H1 (cell line): ENCODE results near the gene PRPS1. TPM values are rescaled to one million over a fixed set of nuclear protein-coding genes. Genes with fewer than 3 reads are reported as not detected.

Experiments
- CTCF ChIA-PET: fragments of 300-600 bp; sonication (Branson Sonifier 250); formaldehyde crosslinking; loops from one replicate; lab custom pipeline; 2021; ENCODE audit not compliant: partially characterized antibody; lab: Charles Lee
- POLR2A ChIA-PET: fragments of 300-600 bp; sonication (Branson Sonifier 250); formaldehyde crosslinking; loops from one replicate; lab custom pipeline; 2021; ENCODE audit warnings: inconsistent platforms; ENCODE audit not compliant: partially characterized antibody; lab: Charles Lee
- DNase-seq, 2 experiments: peaks; one replicate each; pipeline versions ENCODE4 v3.0.0 to v3.0.0-alpha.2; 2010 to 2022; ENCODE audit warnings: low spot score in 2 of 2, low read depth in 1 of 2, mixed read lengths in 1 of 2
- FAIRE-seq: peaks from 2 replicates; lab custom pipeline; 2011; peaks lifted over from hg19 to GRCh38; lab: Jason Lieb, UNC
- H2AFZ ChIP-seq: 2 replicates; pipeline ENCODE4 v1.8.1; 2012; ENCODE audit warnings: low read length, inconsistent platforms
- H2AK5ac ChIP-seq: 2 replicates; pipeline ENCODE4 v1.6.1; 2013; ENCODE audit warnings: low read depth, low read length
- H2BK120ac ChIP-seq: replicated peaks from 2 replicates; pipeline ENCODE3; 2013; ENCODE audit warnings: low read depth, low read length, inconsistent platforms
- H2BK12ac ChIP-seq: 2 replicates; pipeline ENCODE4 v1.6.1; 2013; ENCODE audit warnings: low read depth, low read length
- H2BK15ac ChIP-seq: 2 replicates; pipeline ENCODE4 v1.6.1; 2013; ENCODE audit warnings: low read length
- H2BK20ac ChIP-seq: 2 replicates; pipeline ENCODE4 v1.6.1; 2013; ENCODE audit warnings: low read length
- H2BK5ac ChIP-seq: 2 replicates; pipeline ENCODE4 v1.6.1; 2013; ENCODE audit warnings: low read depth, low read length
- H3K14ac ChIP-seq: 2 replicates; pipeline ENCODE4 v1.6.1; 2013; ENCODE audit warnings: inconsistent platforms; ENCODE audit not compliant: insufficient read length
- H3K18ac ChIP-seq: 2 replicates; pipeline ENCODE4 v1.6.1; 2013; ENCODE audit warnings: low read length; ENCODE audit errors: extremely low read depth
- H3K23ac ChIP-seq: 2 replicates; pipeline ENCODE4 v1.6.1; 2013; ENCODE audit warnings: inconsistent platforms; ENCODE audit not compliant: insufficient read length
- H3K23me2 ChIP-seq: 2 replicates; pipeline ENCODE4 v1.6.1; 2013; ENCODE audit warnings: low read depth, low read length
- H3K27ac ChIP-seq: 2 replicates; pipeline ENCODE4 v1.6.1; 2011; ENCODE audit warnings: low read depth, low read length, inconsistent platforms
- H3K27me3 ChIP-seq, 4 experiments: replicated peaks in 1 of 4; 1 replicate in 1 of 4; 2 replicates in 3 of 4; pipeline versions ENCODE4 v1.6.1 to v1.8.1; 2011 to 2013; ENCODE audit warnings: low read length in 3 of 4, mild to moderate bottlenecking in 3 of 4, inconsistent platforms in 2 of 4, mixed read lengths in 2 of 4, moderate library complexity in 1 of 4; ENCODE audit not compliant: control insufficient read depth in 3 of 4, insufficient read depth in 3 of 4; ENCODE audit errors: extremely low read depth in 1 of 4
- H3K36me3 ChIP-seq, 4 experiments: 2 replicates each; pipeline versions ENCODE4 v1.6.1 to v1.8.1; 2011 to 2013; ENCODE audit warnings: mild to moderate bottlenecking in 4 of 4, low read length in 3 of 4, moderate library complexity in 2 of 4, control low read depth in 1 of 4, inconsistent platforms in 1 of 4; ENCODE audit not compliant: insufficient read depth in 4 of 4, control insufficient read depth in 2 of 4
- H3K4ac ChIP-seq: replicated peaks from 2 replicates; pipeline ENCODE3; 2013; ENCODE audit warnings: low read length, low read depth, mixed read lengths, inconsistent platforms; ENCODE audit not compliant: insufficient read length
- H3K4me1 ChIP-seq, 4 experiments: replicated peaks in 1 of 4; 1 replicate in 1 of 4; 2 replicates in 3 of 4; pipeline versions ENCODE4 v1.6.1 to v1.8.1; 2011 to 2013; ENCODE audit warnings: low read length in 3 of 4, inconsistent platforms in 2 of 4, mixed read lengths in 1 of 4; ENCODE audit not compliant: insufficient read depth in 4 of 4, control insufficient read depth in 3 of 4
- H3K4me2 ChIP-seq, 2 experiments: 2 replicates each; pipeline versions ENCODE4 v1.6.1 to v1.8.1; 2011 to 2013; ENCODE audit warnings: low read depth in 2 of 2, low read length in 2 of 2, control low read depth in 1 of 2, inconsistent platforms in 1 of 2, mild to moderate bottlenecking in 1 of 2; ENCODE audit not compliant: insufficient read depth in 1 of 2
- H3K4me3 ChIP-seq, 4 experiments: fragments of 200-600, 300-600 bp in 1 of 4; sonication (generic), shearing (Covaris generic), sonication (Bioruptor Twin) in 1 of 4; 2 replicates each; pipeline versions ENCODE4 v1.5.1 to v1.8.1; 2011 to 2016; ENCODE audit warnings: low read length in 4 of 4, low read depth in 3 of 4, control low read depth in 2 of 4, inconsistent platforms in 2 of 4, mild to moderate bottlenecking in 2 of 4, mixed read lengths in 1 of 4, moderate library complexity in 1 of 4; ENCODE audit not compliant: insufficient read depth in 2 of 4; ENCODE audit errors: extremely low read depth in 1 of 4
- H3K56ac ChIP-seq: replicated peaks from 2 replicates; pipeline ENCODE3; 2013; ENCODE audit warnings: low read depth, mild to moderate bottlenecking, mixed read lengths, low read length, inconsistent platforms; ENCODE audit not compliant: insufficient read length
- H3K79me1 ChIP-seq: 2 replicates; pipeline ENCODE4 v1.6.1; 2013; ENCODE audit warnings: low read depth, low read length, control low read depth
- H3K79me2 ChIP-seq, 2 experiments: 2 replicates each; pipeline versions ENCODE4 v1.6.1 to v1.8.1; 2012 to 2013; ENCODE audit warnings: low read length in 2 of 2, mild to moderate bottlenecking in 2 of 2, inconsistent platforms in 1 of 2; ENCODE audit not compliant: insufficient read depth in 2 of 2, control insufficient read depth in 1 of 2
- H3K9ac ChIP-seq, 4 experiments: replicated peaks in 1 of 4; 1 replicate in 1 of 4; 2 replicates in 3 of 4; pipeline versions ENCODE4 v1.6.1 to v1.8.1; 2011 to 2013; ENCODE audit warnings: low read depth in 3 of 4, low read length in 3 of 4, control low read depth in 2 of 4, mild to moderate bottlenecking in 2 of 4, moderate library complexity in 2 of 4, inconsistent platforms in 1 of 4; ENCODE audit errors: extremely low read depth in 1 of 4
- H3K9me3 ChIP-seq, 2 experiments: 2 replicates each; pipeline versions ENCODE4 v1.6.1 to v1.8.1; 2012 to 2013; ENCODE audit warnings: mild to moderate bottlenecking in 2 of 2, moderate library complexity in 2 of 2, control low read depth in 1 of 2, inconsistent platforms in 1 of 2, low read depth in 1 of 2, low read length in 1 of 2, mixed read lengths in 1 of 2; ENCODE audit not compliant: insufficient read depth in 2 of 2
- H4K20me1 ChIP-seq, 2 experiments: replicated peaks in 1 of 2; 2 replicates each; pipeline versions ENCODE3 to v1.8.1; 2011 to 2013; ENCODE audit warnings: inconsistent platforms in 2 of 2, low read length in 2 of 2, mild to moderate bottlenecking in 1 of 2; ENCODE audit not compliant: insufficient read depth in 2 of 2, control insufficient read depth in 1 of 2
- H4K5ac ChIP-seq: 2 replicates; pipeline ENCODE4 v1.6.1; 2013; ENCODE audit warnings: low read length, low read depth, mixed read lengths, inconsistent platforms; ENCODE audit not compliant: insufficient read length
- H4K8ac ChIP-seq: 2 replicates; pipeline ENCODE4 v1.8.0; 2013; ENCODE audit warnings: mild to moderate bottlenecking, moderate library complexity, low read length, inconsistent platforms; ENCODE audit not compliant: insufficient read depth; ENCODE audit errors: extremely low read depth
- H4K91ac ChIP-seq: replicated peaks from 2 replicates; pipeline ENCODE3; 2013; ENCODE audit warnings: low read length, mixed read lengths, inconsistent platforms; ENCODE audit not compliant: insufficient read length
- ATF3 ChIP-seq: IDR thresholded peaks from 2 replicates; pipeline ENCODE4 v1.6.1; 2011; ENCODE audit warnings: low read depth, mild to moderate bottlenecking, low read length; ENCODE audit not compliant: insufficient read depth
- BRCA1 ChIP-seq: IDR thresholded peaks from 2 replicates; pipeline ENCODE4 v1.6.1; 2012; ENCODE audit warnings: low read depth, low read length, improper control_type of control experiment
- GABPA ChIP-seq: IDR thresholded peaks from 2 replicates; pipeline ENCODE4 v1.6.1; 2011; ENCODE audit warnings: mild to moderate bottlenecking, low read length, moderate library complexity, borderline replicate concordance; ENCODE audit not compliant: insufficient read depth
- GTF2F1 ChIP-seq: IDR thresholded peaks from 2 replicates; pipeline ENCODE4 v1.6.1; 2012; ENCODE audit warnings: low read depth, low read length, improper control_type of control experiment, borderline replicate concordance
- HDAC2 ChIP-seq, 2 experiments: fragments of 300-600 bp in 1 of 2; sonication (generic) in 1 of 2; IDR thresholded peaks; 2 replicates each; pipeline ENCODE4 v1.6.1; 2011 to 2012; ENCODE audit warnings: low read depth in 2 of 2, low read length in 2 of 2, mild to moderate bottlenecking in 2 of 2, moderate library complexity in 2 of 2, borderline replicate concordance in 1 of 2, inconsistent platforms in 1 of 2
- JUN ChIP-seq: IDR thresholded peaks from 2 replicates; pipeline ENCODE4 v1.6.1; 2011; ENCODE audit warnings: low read depth, mild to moderate bottlenecking, improper control_type of control experiment, low read length
- KDM4A ChIP-seq: IDR thresholded peaks from one replicate; pipeline ENCODE4 v1.7.1; 2012; ENCODE audit warnings: low read depth, mild to moderate bottlenecking, moderate library complexity, low read length, inconsistent platforms; ENCODE audit not compliant: severe bottlenecking
- KDM5A ChIP-seq: fragments of 200-600 bp; IDR thresholded peaks from 2 replicates; pipeline ENCODE4 v1.7.1; 2012; ENCODE audit warnings: mild to moderate bottlenecking, low read length, inconsistent platforms, mixed read lengths
- PHF8 ChIP-seq: fragments of 200-600 bp; sonication (generic); conservative IDR thresholded peaks from 2 replicates; pipeline ENCODE4 v1.7.1; 2012; ENCODE audit warnings: low read depth, mild to moderate bottlenecking, inconsistent platforms, low read length, moderate library complexity
- POLR2AphosphoS5 ChIP-seq: IDR thresholded peaks from 2 replicates; pipeline ENCODE4 v1.6.1; 2011; ENCODE audit warnings: low read depth, low read length
- POU5F1 ChIP-seq: IDR thresholded peaks from 2 replicates; pipeline ENCODE4 v1.6.1; 2011; ENCODE audit warnings: low read depth, mild to moderate bottlenecking, low read length, moderate library complexity
- SP1 ChIP-seq: IDR thresholded peaks from 2 replicates; pipeline ENCODE4 v1.6.1; 2011; ENCODE audit warnings: low read depth, low read length
- SP2 ChIP-seq: IDR thresholded peaks from 2 replicates; pipeline ENCODE4 v1.6.1; 2012; ENCODE audit warnings: mild to moderate bottlenecking, low read length, inconsistent platforms
- SUZ12 ChIP-seq: fragments of 200-600 bp; sonication (generic); IDR thresholded peaks from 2 replicates; pipeline ENCODE4 v1.6.1; 2012; ENCODE audit warnings: mild to moderate bottlenecking, inconsistent platforms, low read length, moderate library complexity, mixed read lengths
- TEAD4 ChIP-seq: IDR thresholded peaks from 2 replicates; pipeline ENCODE4 v1.6.1; 2012; ENCODE audit warnings: low read depth, low read length, inconsistent platforms, mixed read lengths
- WGBS, 2 experiments: shearing (Covaris generic) in 1 of 2; methylation state at CpG; one replicate each; pipeline versions ENCODE4 v1.1.6 to v1.1.7; 2013 to 2015; ENCODE audit warnings: low lambda C conversion rate in 2 of 2, mixed read lengths in 2 of 2, inconsistent platforms in 1 of 2, low coverage in 1 of 2, missing lambda C conversion rate in 1 of 2; ENCODE audit not compliant: insufficient replicate concordance in 2 of 2, insufficient coverage in 1 of 2, insufficient read length in 1 of 2; ENCODE audit errors: extremely low coverage in 1 of 2, missing lambda C conversion rate in 1 of 2; 5-methylcytosine and 5-hydroxymethylcytosine counted together
- polyA plus RNA-seq, 7 experiments: library from polyadenylated mRNA; depleted of rRNA in 3 of 7; stranded (reverse) in 5 of 7; unstranded in 2 of 7; fragments of >200 nt in 5 of 7; fragments of 200-250 nt in 2 of 7; gene quantifications; 1 replicate in 5 of 7; 2 replicates in 1 of 7; 4 replicates in 1 of 7; pipeline versions ENCODE4 v1.2.1 to v1.2.3, GENCODE V29; 2011 to 2013; ENCODE audit warnings: missing spikeins in 2 of 7, mixed read lengths in 2 of 7
- total RNA-seq: library from RNA; stranded (reverse); fragmentation: NEBNext Ultra II Directional; extraction: Animal tissue kit (Norgen Biotek cat#: 25700); gene quantifications from 2 replicates; pipeline ENCODE4 v1.2.1, GENCODE V29; 2021

Gene PRPS1
- total and polyA plus RNA-seq, 2 of the 8 experiments (the other 6 are each of a cell fraction or from before 2014, with no cell fraction given): 90.1 to 110 TPM

DNA sequence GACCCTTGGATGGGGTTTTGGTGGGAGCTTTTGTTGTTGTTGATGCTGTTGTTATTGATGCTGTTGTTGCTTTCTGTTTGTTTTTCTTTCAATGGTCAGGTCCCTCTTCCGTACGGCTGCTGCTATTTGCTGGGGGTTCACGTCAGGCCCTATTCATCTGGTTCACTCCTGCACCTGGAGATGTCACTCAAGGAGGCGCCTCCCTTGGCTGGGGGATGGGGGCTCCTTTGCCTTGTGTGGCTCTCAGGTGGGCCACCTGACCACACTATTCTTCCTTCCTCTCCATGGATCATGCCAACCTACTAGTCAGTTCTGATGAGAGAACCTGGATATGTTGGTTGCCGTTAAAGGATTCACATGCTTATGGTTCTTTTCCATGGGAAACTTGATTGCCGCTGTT is 39.1 kb upstream of the PRPS1 start:
- no peaks in the 10 kb centered on the region for H3K36me3 ChIP-seq
- H3K79me2 ChIP-seq: no peaks in the 10 kb centered on the region
- H2BK15ac ChIP-seq: no peak overlapping the region
- no peak overlapping the region for H3K27ac ChIP-seq
- WGBS, 2 experiments: 95% methylated on average over 6 of the region's 6 CpGs; no CpG with 5 or more reads in 1 of the 2 experiments
- FAIRE-seq (no peak), DNase-seq (no peak)
- H2BK20ac ChIP-seq: no peak overlapping the region
- H3K23me2 ChIP-seq: no peaks in the 10 kb centered on the region
- H2AK5ac ChIP-seq: no peak overlapping the region
- H3K79me1 ChIP-seq: no peaks in the 10 kb centered on the region
- H3K4me1 ChIP-seq: no peaks in the 10 kb centered on the region
- H4K20me1 ChIP-seq: no peaks in the 10 kb centered on the region
- H2BK12ac ChIP-seq: no peak overlapping the region
- no peak overlapping the region for H2AFZ ChIP-seq
- H4K91ac ChIP-seq: no peak overlapping the region
- no peak overlapping the region for H3K4ac ChIP-seq
- no peak overlapping the region for H3K56ac ChIP-seq
- no peak overlapping the region for H4K8ac ChIP-seq
- H3K4me3 ChIP-seq: no peak overlapping the region
- no peak overlapping the region for H3K18ac ChIP-seq
- no peak overlapping the region for H2BK120ac ChIP-seq
- no peak overlapping the region for H3K4me2 ChIP-seq
- H3K27me3 ChIP-seq: no peaks in the 10 kb centered on the region
- H3K14ac ChIP-seq: no peak overlapping the region
- no peak overlapping the region for H2BK5ac ChIP-seq
- no peaks in the 10 kb centered on the region for H3K9me3 ChIP-seq
- ChIA-PET POLR2A (interaction anchor here (1.3 kb wide), 1 partner anchor 28 kb away, joined by 3 read pairs; no protein-coding TSS in a partner anchor), CTCF (no interaction called here)
- no peak overlapping the region for H3K9ac ChIP-seq
- H3K23ac ChIP-seq: no peak overlapping the region
- no peak overlapping the region for H4K5ac ChIP-seq
- TF ChIP-seq BRCA1 (no peak), GABPA (no peak), SP1 (no peak), GTF2F1 (no peak), JUN (no peak), POLR2AphosphoS5 (no peak), TEAD4 (no peak), HDAC2 (IDR thresholded peaks at IDR 0.05; ENCODE audit: borderline replicate concordance in 1 of 2, low read depth in 2 of 2, low read length in 2 of 2) (no peak), ATF3 (no peak), PHF8 (no peak), KDM5A (no peak), KDM4A (no peak), POU5F1 (no peak), SUZ12 (no peak), SP2 (no peak)
